ENCODE data around the gene ITGB1BP1. TPM values are rescaled to one million over a fixed set of nuclear protein-coding genes. Genes with fewer than 3 reads are reported as not detected.

ITGB1BP1 gene
- total and polyA plus RNA-seq, 10 donors = 24.0 to 79.4 (median 51.3) TPM

GRCh38 chr2:9385841-9386240 lies 37.5 kb downstream of the ITGB1BP1 start:
- Histone ChIP-seq H3K9me3 (no peaks in the 10 kb centered on the region), H3K4me3 (no peak overlapping the region), H3K4me1 (peaks cover 0 to 6% (median 0%) of the 10 kb centered on the region in 6 donors), H3K27ac (no peak overlapping the region), H3K36me3 (no peaks in the 10 kb centered on the region), H3K27me3 (replicated peaks in 1 of 7) (no peaks in the 10 kb centered on the region)
- TF ChIP-seq CTCF (IDR thresholded peaks at IDR 0.05 in 8 of 11, conservative IDR thresholded peaks at IDR 0.05 in 3 of 11) (no peak), POLR2AphosphoS5 (IDR thresholded peaks at IDR 0.05) (peak in 1 of 3 donors; percentile 43), POLR2A (IDR thresholded peaks at IDR 0.05) (no peak)
- intact Hi-C loops (cut with DNase I; ENCODE audit: low total_unique reads) = no loop called here
- 73 to 86% (median 78%) methylated on average over 6 of the region's 6 CpGs for WGBS, 5 donors
- peak; percentile 65 for DNase-seq

- Histone ChIP-seq H3K27me3 (replicated peaks in 1 of 7) (no peaks in the 10 kb centered on the region), H3K36me3 (no peaks in the 10 kb centered on the region), H3K9me3 (no peaks in the 10 kb centered on the region), H3K4me3 (no peak overlapping the region), H3K4me1 (peaks cover 0 to 6% (median 0%) of the 10 kb centered on the region in 6 donors), H3K27ac (no peak overlapping the region)
- intact Hi-C loops (cut with DNase I; ENCODE audit: low total_unique reads) = no loop called here
- peak; percentile 25 for DNase-seq
- TF ChIP-seq CTCF (IDR thresholded peaks at IDR 0.05 in 8 of 11, conservative IDR thresholded peaks at IDR 0.05 in 3 of 11) (no peak), POLR2A (IDR thresholded peaks at IDR 0.05) (no peak), POLR2AphosphoS5 (IDR thresholded peaks at IDR 0.05) (no peak)
- WGBS, 5 donors = 83 to 99% (median 87%) methylated on average over 4 of the region's 4 CpGs
Observed at GRCh38 chr2:9384521-9384920, 38.8 kb downstream of the ITGB1BP1 start.

GRCh38 chr2:9382604-9383235 lies 40.6 kb downstream of the ITGB1BP1 start:
- Histone ChIP-seq H3K4me3 (no peak overlapping the region), H3K36me3 (no peaks in the 10 kb centered on the region), H3K27ac (no peak overlapping the region), H3K27me3 (replicated peaks in 1 of 7) (peaks cover 0 to 10% (median 0%) of the 10 kb centered on the region in 7 donors), H3K9me3 (no peaks in the 10 kb centered on the region), H3K4me1 (peaks cover 0 to 6% (median 0%) of the 10 kb centered on the region in 6 donors)
- WGBS, 5 donors = 82 to 91% (median 86%) methylated on average over 6 of the region's 6 CpGs
- intact Hi-C loops (cut with DNase I; ENCODE audit: low total_unique reads) = no loop called here
- TF ChIP-seq POLR2AphosphoS5 (IDR thresholded peaks at IDR 0.05) = no peak
- no peak for TF ChIP-seq CTCF (IDR thresholded peaks at IDR 0.05 in 8 of 11, conservative IDR thresholded peaks at IDR 0.05 in 3 of 11)
- TF ChIP-seq POLR2A (IDR thresholded peaks at IDR 0.05) = no peak
- no peak for DNase-seq

- H3K9me3 ChIP-seq = no peaks in the 10 kb centered on the region
- no peaks in the 10 kb centered on the region for H3K36me3 ChIP-seq
- no peak for TF ChIP-seq POLR2AphosphoS5 (IDR thresholded peaks at IDR 0.05)
- no peak for TF ChIP-seq POLR2A (IDR thresholded peaks at IDR 0.05)
- no peak for TF ChIP-seq CTCF (IDR thresholded peaks at IDR 0.05 in 8 of 11, conservative IDR thresholded peaks at IDR 0.05 in 3 of 11)
- peak; percentile 9 for DNase-seq
- 71 to 82% (median 76%) methylated on average over 18 of the region's 18 CpGs for WGBS, 5 donors
- peaks cover 0 to 15% (median 0%) of the 10 kb centered on the region in 7 donors for H3K27me3 ChIP-seq (replicated peaks in 1 of 7)
- H3K27ac ChIP-seq = no peak overlapping the region
- H3K4me1 ChIP-seq = no peaks in the 10 kb centered on the region
- intact Hi-C loops (cut with DNase I; ENCODE audit: low total_unique reads) = no loop called here
- no peak overlapping the region for H3K4me3 ChIP-seq
Observed at GRCh38 chr2:9380702-9381628, 42.4 kb downstream of the ITGB1BP1 start.

All from spleen (tissue), 11 donors.